VCaP (cell line): ENCODE measurements around the gene USP12.

Source experiments
- H3K27ac ChIP-seq: fragments of 450-650 bp; 2 replicates; pipeline ENCODE4 v1.5.1; 2017
- TF ChIP-seq, protein P1 (sequence below): fragments of 450-650 bp; conservative IDR thresholded peaks from 2 replicates; pipeline ENCODE4 v1.5.1; 2017; ENCODE audit warnings: mild to moderate bottlenecking, moderate library complexity

USP12 gene

DNA sequence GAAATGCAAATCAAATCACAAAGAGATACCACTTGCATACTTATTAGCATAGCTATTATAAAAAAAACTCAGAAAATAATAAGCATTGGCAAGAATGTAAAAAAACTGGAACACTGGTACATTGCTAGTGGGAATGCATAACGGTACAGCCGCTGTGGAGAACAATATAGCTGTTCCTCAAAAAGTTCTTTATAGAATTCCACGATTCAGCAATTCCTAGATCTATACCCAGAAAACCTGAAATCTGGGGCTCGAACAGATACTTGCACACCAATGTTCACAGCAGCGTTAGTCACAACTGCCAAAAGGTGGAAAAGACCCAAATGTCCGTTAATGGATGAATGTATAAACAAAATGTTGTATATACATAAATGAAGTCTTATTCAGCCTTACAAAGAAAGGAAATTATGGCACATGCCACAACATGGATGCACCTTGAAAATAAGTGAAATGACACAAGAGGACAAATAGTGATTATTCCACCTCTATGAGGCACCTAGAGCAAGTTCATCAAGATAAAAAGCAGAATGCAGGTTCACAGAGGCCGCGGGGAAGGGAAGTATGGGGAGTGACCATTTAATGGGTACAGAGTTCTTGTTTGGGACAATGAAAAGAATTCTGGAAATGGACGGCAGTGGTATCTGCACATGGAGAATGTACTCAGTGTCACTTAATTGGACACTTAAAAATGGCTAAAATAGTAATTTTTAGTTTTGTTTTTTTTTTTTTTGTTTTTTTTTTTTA lies 107.2 kb downstream of the USP12 start:
- no peak overlapping the region for H3K27ac ChIP-seq
- TF ChIP-seq, protein P1, sequence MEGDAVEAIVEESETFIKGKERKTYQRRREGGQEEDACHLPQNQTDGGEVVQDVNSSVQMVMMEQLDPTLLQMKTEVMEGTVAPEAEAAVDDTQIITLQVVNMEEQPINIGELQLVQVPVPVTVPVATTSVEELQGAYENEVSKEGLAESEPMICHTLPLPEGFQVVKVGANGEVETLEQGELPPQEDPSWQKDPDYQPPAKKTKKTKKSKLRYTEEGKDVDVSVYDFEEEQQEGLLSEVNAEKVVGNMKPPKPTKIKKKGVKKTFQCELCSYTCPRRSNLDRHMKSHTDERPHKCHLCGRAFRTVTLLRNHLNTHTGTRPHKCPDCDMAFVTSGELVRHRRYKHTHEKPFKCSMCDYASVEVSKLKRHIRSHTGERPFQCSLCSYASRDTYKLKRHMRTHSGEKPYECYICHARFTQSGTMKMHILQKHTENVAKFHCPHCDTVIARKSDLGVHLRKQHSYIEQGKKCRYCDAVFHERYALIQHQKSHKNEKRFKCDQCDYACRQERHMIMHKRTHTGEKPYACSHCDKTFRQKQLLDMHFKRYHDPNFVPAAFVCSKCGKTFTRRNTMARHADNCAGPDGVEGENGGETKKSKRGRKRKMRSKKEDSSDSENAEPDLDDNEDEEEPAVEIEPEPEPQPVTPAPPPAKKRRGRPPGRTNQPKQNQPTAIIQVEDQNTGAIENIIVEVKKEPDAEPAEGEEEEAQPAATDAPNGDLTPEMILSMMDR, result no peak

DNA sequence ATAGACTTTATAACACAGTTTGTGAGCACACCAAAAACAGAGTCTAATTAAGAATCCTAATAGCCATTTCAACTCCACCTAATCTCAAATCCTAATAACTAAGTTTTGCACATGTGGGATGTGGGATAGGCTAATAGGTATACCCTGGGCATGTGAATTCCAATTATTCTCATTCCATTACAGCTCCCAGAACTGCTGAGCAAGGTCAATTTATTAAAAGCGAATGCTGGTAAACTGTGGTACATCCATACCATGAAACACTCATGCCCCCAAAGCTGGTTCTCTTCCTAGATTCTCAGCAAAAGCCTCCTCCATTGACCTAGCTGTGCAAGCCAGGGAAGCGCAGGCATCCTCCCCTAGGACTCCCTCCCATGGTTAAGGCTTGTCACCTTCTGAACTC lies 113.8 kb downstream of the USP12 start:
- TF ChIP-seq, protein P1, result no peak

DNA sequence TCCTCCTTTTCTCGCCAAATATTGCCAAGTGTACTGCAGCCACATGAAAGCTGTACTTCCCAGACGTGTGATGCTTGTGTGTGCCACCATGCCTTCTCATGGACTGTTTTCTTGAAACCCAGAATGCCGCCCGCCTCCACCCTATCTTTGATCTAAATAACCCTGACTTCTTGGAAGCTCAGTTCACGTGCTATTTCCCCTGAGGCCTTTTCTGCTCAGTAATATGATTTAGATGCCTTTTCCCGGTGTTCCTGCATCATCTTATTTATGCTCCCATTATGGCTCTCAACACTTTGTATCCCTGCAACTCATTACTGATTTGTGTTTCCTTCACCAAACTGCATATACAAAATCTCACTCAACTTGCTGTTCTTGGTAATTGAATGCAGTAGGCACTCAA lies 116.1 kb downstream of the USP12 start:
- TF ChIP-seq, protein P1, result no peak
- H3K27ac ChIP-seq, result no peak overlapping the region

More for the DNA sequence above, 113.8 kb downstream of the USP12 start:
- no peak overlapping the region for H3K27ac ChIP-seq

DNA sequence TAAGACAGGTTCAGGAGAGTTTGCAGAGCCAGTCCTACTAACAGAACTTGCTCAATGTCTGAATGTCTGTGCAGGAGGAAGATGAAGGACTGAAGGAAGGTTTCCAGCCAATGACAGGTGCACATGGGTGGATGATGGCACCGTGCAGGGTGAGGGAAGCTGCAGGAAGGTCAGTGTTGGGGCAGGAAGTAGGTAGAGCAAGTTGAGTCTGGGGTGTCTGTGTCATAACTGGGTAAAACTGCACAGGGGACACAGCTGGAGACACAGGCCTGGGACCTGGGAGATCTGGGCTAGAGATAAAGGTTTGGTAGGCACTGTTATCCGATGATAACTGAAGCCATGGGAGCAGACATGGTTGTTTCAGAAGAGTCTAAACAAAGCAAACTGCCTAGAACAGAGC lies 116.9 kb downstream of the USP12 start:
- no peak overlapping the region for H3K27ac ChIP-seq
- TF ChIP-seq, protein P1, result no peak

DNA sequence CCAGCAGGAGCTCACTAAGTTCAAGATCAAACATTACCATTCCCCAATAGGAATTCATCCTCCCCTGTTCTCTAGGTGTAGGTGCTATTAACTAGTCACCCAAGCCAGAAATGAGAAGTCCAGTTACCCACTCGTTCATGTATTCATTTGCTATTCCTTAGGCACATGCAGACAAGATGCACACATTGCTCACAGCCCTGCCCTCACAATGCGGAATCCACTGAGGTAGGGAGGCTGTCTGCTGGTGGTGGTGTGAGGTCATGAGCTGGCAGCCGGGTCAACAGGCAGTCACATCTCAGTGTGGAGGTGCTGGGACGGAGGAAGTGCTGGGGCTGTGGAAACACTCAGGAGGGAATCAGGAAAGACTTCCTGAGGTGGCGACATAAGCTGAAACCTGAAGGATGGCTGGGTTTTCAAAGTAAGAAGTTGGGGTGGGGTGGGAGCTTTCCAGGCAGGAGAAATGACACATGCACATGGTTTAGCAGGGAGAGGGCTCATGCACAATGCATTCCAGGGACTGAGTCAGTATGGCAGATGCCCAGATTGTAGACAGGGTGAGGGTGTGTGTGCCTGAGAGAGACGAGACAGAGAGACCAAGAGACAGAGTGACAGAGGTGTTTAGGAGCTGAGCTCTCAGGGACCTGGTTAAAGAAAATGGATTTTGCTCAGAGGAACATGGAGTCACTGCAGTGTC lies 117.6 kb downstream of the USP12 start:
- TF ChIP-seq, protein P1, result no peak
- no peak overlapping the region for H3K27ac ChIP-seq

DNA sequence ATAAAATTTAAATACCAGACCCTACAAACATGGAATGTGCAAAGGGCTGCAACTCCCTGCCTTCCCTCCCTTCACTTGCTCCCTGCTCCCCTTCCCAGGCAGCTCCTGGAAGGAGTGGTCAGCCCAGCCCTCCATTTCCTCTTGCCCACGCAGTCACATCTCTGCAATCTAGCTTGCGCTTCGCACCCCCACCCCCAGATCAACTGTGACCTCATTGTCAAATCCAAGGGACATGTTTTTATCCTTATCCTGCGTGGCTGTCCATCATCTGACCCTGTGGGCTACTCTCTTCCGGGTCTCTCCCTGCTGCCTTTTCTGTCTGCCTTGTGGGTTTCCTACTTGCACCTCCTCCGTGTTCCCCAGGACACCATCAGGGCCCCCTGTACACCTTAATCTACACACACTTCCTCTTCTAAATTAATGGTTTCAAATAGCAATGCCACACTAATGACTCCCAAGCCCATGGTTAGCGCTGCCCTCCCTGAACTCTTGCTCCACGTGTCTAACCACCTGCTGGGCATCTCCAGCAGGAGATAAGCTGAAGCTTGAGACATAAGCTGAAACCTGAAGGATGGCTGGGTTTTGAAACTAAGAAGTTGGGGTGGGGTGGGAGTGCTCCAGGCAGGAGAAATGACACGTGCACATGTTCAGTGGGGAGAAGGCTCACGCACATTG lies 118.3 kb downstream of the USP12 start:
- H3K27ac ChIP-seq, result no peak overlapping the region

More for the DNA sequence above, 118.3 kb downstream of the USP12 start:
- TF ChIP-seq, protein P1, result no peak
